ENCODE measurements around the gene BRCA1.
A peak's percentile ranks its signal among the peaks of the same experiment; 100 is the strongest.

GRCh38 chr17:43170140-43170765, 45.1 kb upstream of the BRCA1 start:
- TF ChIP-seq POLR2A (IDR thresholded peaks at IDR 0.05) (peak; percentile 49 to 70), CTCF (IDR thresholded peaks at IDR 0.05) (peak in 1 of 5 experiments; percentile 0), EP300 (IDR thresholded peaks at IDR 0.05) (peak; percentile 52 to 85)

Measured in tibial nerve (tissue), 4 donors.